ENCODE measurements around the gene MAP3K4. TPM values are rescaled to one million over a fixed set of nuclear protein-coding genes. Genes with fewer than 3 reads are reported as not detected.

Gene MAP3K4
- total RNA-seq, 1 donor = 31.1 TPM

GRCh38 chr6:161066511-161066910 lies 74.9 kb downstream of the MAP3K4 start:
- Histone ChIP-seq H3K79me2 (ENCODE audit: insufficient read depth, low read length) (peaks cover 16% of the 10 kb centered on the region), H3K27me3 (ENCODE audit: insufficient read depth, low read length) (no peaks in the 10 kb centered on the region), H3K9me3 (ENCODE audit: low read depth, low read length) (no peaks in the 10 kb centered on the region), H4K20me1 (ENCODE audit: insufficient read depth, low read length) (peaks cover 3% of the 10 kb centered on the region), H3K4me1 (ENCODE audit: insufficient read depth, low read length) (no peaks in the 10 kb centered on the region), H3K4me2 (ENCODE audit: insufficient read depth, low read length) (no peak overlapping the region), H3K4me3 (ENCODE audit: insufficient read depth, low read length) (no peak overlapping the region), H2AFZ (ENCODE audit: low read length) (no peak overlapping the region), H3K27ac (ENCODE audit: low read depth, low read length) (no peak overlapping the region), H3K36me3 (ENCODE audit: insufficient read depth, low read length) (peaks cover 5% of the 10 kb centered on the region)
- DNase-seq (ENCODE audit: insufficient read length, low spot score, missing footprints) = no peak
- TF ChIP-seq CTCF (IDR thresholded peaks at IDR 0.05; ENCODE audit: extremely low read depth, low read depth, low read length) = no peak

GRCh38 chr6:161067749-161068148 lies 76.2 kb downstream of the MAP3K4 start:
- H3K79me2 ChIP-seq (ENCODE audit: insufficient read depth, low read length) = peaks cover 16% of the 10 kb centered on the region
- H3K4me2 ChIP-seq (ENCODE audit: insufficient read depth, low read length) = no peak overlapping the region
- no peak overlapping the region for H3K4me3 ChIP-seq (ENCODE audit: insufficient read depth, low read length)
- peaks cover 3% of the 10 kb centered on the region for H4K20me1 ChIP-seq (ENCODE audit: insufficient read depth, low read length)
- H2AFZ ChIP-seq (ENCODE audit: low read length) = no peak overlapping the region
- no peak overlapping the region for H3K27ac ChIP-seq (ENCODE audit: low read depth, low read length)
- no peak for TF ChIP-seq CTCF (IDR thresholded peaks at IDR 0.05; ENCODE audit: extremely low read depth, low read depth, low read length)
- H3K4me1 ChIP-seq (ENCODE audit: insufficient read depth, low read length) = no peaks in the 10 kb centered on the region
- H3K27me3 ChIP-seq (ENCODE audit: insufficient read depth, low read length) = no peaks in the 10 kb centered on the region
- DNase-seq (ENCODE audit: insufficient read length, low spot score, missing footprints) = no peak
- H3K9me3 ChIP-seq (ENCODE audit: low read depth, low read length) = no peaks in the 10 kb centered on the region
- H3K36me3 ChIP-seq (ENCODE audit: insufficient read depth, low read length) = peaks cover 6% of the 10 kb centered on the region

GRCh38 chr6:161068321-161068741 lies 76.8 kb downstream of the MAP3K4 start:
- no peak overlapping the region for H3K4me2 ChIP-seq (ENCODE audit: insufficient read depth, low read length)
- DNase-seq (ENCODE audit: insufficient read length, low spot score, missing footprints) = no peak
- no peak overlapping the region for H2AFZ ChIP-seq (ENCODE audit: low read length)
- peaks cover 3% of the 10 kb centered on the region for H4K20me1 ChIP-seq (ENCODE audit: insufficient read depth, low read length)
- no peak overlapping the region for H3K27ac ChIP-seq (ENCODE audit: low read depth, low read length)
- no peaks in the 10 kb centered on the region for H3K4me1 ChIP-seq (ENCODE audit: insufficient read depth, low read length)
- no peaks in the 10 kb centered on the region for H3K9me3 ChIP-seq (ENCODE audit: low read depth, low read length)
- no peaks in the 10 kb centered on the region for H3K27me3 ChIP-seq (ENCODE audit: insufficient read depth, low read length)
- no peak for TF ChIP-seq CTCF (IDR thresholded peaks at IDR 0.05; ENCODE audit: extremely low read depth, low read depth, low read length)
- peaks cover 14% of the 10 kb centered on the region for H3K79me2 ChIP-seq (ENCODE audit: insufficient read depth, low read length)
- H3K4me3 ChIP-seq (ENCODE audit: insufficient read depth, low read length) = no peak overlapping the region
- peaks cover 8% of the 10 kb centered on the region for H3K36me3 ChIP-seq (ENCODE audit: insufficient read depth, low read length)

- no peak for TF ChIP-seq CTCF (IDR thresholded peaks at IDR 0.05; ENCODE audit: extremely low read depth, low read depth, low read length)
- Histone ChIP-seq H3K4me3 (ENCODE audit: insufficient read depth, low read length) (no peak overlapping the region), H3K9me3 (ENCODE audit: low read depth, low read length) (no peaks in the 10 kb centered on the region), H4K20me1 (ENCODE audit: insufficient read depth, low read length) (no peaks in the 10 kb centered on the region), H3K4me2 (ENCODE audit: insufficient read depth, low read length) (no peak overlapping the region), H3K4me1 (ENCODE audit: insufficient read depth, low read length) (no peaks in the 10 kb centered on the region), H3K36me3 (ENCODE audit: insufficient read depth, low read length) (peaks cover 16% of the 10 kb centered on the region), H2AFZ (ENCODE audit: low read length) (no peak overlapping the region), H3K27ac (ENCODE audit: low read depth, low read length) (no peak overlapping the region), H3K27me3 (ENCODE audit: insufficient read depth, low read length) (no peaks in the 10 kb centered on the region), H3K79me2 (ENCODE audit: insufficient read depth, low read length) (no peaks in the 10 kb centered on the region)
- DNase-seq (ENCODE audit: insufficient read length, low spot score, missing footprints) = no peak
Measured at GRCh38 chr6:161073930-161074329, 82.4 kb downstream of the MAP3K4 start.

Data from osteoblast (primary cell).